ENCODE measurements around the gene CD8A.
A peak's percentile ranks its signal among the peaks of the same experiment; 100 is the strongest.

Gene CD8A

DNA sequence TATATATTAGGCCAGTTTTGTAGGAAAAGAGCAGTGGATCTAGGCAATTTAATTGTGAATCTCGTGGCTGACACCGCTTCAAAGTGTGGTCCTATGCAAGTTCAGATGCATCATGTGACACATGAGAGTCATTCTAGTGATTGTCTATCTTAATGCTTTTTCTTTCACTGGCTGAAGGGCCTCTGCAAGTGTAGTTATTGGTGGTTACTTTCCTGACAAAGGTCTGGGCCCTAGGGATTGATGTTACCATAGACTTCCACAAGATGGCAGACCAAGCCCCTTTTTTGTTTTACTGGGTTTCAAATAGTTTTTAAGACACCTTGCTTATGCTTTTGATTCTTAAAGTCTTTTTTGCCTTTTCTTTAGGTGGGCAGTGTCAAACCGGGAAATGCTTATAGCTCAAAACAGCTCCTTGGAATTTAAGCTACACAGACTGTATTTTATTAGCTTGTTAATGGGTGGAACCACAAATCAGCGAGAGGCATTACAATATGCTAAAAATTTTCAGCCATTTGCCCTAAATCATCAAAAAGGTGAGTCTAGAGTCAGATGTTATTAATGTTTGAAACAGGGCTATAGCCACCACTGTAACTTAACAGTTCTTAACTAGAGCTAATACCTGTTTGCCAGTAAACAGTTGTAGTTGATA lies 25.9 kb downstream of the CD8A start:
- TF ChIP-seq, protein P1, sequence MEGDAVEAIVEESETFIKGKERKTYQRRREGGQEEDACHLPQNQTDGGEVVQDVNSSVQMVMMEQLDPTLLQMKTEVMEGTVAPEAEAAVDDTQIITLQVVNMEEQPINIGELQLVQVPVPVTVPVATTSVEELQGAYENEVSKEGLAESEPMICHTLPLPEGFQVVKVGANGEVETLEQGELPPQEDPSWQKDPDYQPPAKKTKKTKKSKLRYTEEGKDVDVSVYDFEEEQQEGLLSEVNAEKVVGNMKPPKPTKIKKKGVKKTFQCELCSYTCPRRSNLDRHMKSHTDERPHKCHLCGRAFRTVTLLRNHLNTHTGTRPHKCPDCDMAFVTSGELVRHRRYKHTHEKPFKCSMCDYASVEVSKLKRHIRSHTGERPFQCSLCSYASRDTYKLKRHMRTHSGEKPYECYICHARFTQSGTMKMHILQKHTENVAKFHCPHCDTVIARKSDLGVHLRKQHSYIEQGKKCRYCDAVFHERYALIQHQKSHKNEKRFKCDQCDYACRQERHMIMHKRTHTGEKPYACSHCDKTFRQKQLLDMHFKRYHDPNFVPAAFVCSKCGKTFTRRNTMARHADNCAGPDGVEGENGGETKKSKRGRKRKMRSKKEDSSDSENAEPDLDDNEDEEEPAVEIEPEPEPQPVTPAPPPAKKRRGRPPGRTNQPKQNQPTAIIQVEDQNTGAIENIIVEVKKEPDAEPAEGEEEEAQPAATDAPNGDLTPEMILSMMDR (IDR thresholded peaks at IDR 0.05; ENCODE audit: insufficient read depth, low read depth, low read length, missing control alignments), result peak; percentile 76
- no peak overlapping the region for H3K4me3 ChIP-seq (ENCODE audit: low read length)
- peak; percentile 61 for DNase-seq (ENCODE audit: low read depth)

GRCh38 chr2:86760371-86760770 lies 30.3 kb downstream of the CD8A start:
- TF ChIP-seq, protein P1 (IDR thresholded peaks at IDR 0.05; ENCODE audit: insufficient read depth, low read depth, low read length, missing control alignments), result no peak
- DNase-seq (ENCODE audit: low read depth), result no peak
- no peak overlapping the region for H3K4me3 ChIP-seq (ENCODE audit: low read length)

DNA sequence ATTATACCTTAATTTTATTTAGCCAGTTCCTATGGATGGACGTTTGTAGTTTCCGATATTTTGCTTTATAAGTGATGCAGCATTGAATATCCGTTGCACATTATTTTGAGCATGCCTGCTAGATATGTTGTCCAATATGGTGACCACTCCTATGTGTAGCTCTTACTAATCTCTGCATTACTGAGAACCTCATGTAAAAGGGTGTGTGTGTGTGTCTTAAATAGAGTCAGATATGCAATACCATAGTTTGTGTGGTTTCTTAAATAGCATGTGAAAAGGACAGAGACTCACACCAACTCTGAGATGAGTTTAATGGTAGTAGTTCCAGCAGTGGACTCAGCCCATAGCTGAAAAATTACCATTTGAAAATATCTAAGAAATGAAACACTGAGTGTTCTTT lies 32.3 kb downstream of the CD8A start:
- no peak for DNase-seq (ENCODE audit: low read depth)
- TF ChIP-seq, protein P1 (IDR thresholded peaks at IDR 0.05; ENCODE audit: insufficient read depth, low read depth, low read length, missing control alignments), result no peak
- no peak overlapping the region for H3K4me3 ChIP-seq (ENCODE audit: low read length)

- no peak overlapping the region for H3K4me3 ChIP-seq (ENCODE audit: low read length)
- TF ChIP-seq, protein P1 (IDR thresholded peaks at IDR 0.05; ENCODE audit: insufficient read depth, low read depth, low read length, missing control alignments), result no peak
- DNase-seq (ENCODE audit: low read depth), result no peak
These were observed 37.1 kb downstream of the CD8A start for GRCh38 chr2:86753606-86754005.

DNA sequence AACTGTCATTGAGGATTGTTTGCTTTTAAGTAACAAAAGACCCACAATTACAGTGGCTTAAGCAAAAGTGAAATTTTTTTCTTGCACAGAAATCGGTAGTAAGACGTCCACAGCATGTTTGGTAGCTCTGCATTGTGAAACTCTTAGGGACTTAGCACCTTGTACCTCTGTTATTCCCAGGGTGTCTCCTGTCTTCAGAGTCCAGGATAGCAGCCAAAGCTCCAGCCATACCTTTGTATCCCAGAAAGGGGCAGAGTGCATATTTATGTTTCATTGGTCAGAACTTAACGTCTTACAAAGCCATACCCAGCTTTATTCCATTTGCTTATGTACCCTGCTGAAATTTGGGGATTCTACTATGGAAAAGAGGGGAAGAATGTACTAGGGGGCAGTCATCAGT lies 37.8 kb downstream of the CD8A start:
- no peak for DNase-seq (ENCODE audit: low read depth)
- H3K4me3 ChIP-seq (ENCODE audit: low read length), result no peak overlapping the region
- TF ChIP-seq, protein P1 (IDR thresholded peaks at IDR 0.05; ENCODE audit: insufficient read depth, low read depth, low read length, missing control alignments), result no peak

DNA sequence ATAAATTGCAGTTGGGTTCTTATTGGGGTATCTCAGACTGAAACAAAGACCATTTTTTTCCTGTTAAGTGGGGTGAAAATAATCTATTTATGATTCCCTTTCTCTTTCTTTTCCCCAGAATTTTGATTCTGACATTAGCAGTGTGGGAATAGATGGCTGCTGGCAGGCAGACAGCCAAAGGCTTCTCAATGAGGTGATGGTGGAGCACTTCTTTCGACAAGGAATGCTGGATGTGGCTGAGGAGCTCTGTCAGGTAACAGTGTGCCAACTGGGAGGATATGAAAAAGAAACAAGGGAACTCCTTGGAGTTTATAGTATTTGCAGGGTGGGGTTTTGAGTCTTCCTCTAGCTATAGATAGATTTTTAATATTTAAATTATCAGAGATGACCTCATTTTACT lies 38.9 kb downstream of the CD8A start:
- TF ChIP-seq, protein P1 (IDR thresholded peaks at IDR 0.05; ENCODE audit: insufficient read depth, low read depth, low read length, missing control alignments), result no peak
- DNase-seq (ENCODE audit: low read depth), result no peak
- no peak overlapping the region for H3K4me3 ChIP-seq (ENCODE audit: low read length)

GRCh38 chr2:86750240-86750839 lies 40.4 kb downstream of the CD8A start:
- TF ChIP-seq, protein P1 (IDR thresholded peaks at IDR 0.05; ENCODE audit: insufficient read depth, low read depth, low read length, missing control alignments), result no peak
- DNase-seq (ENCODE audit: low read depth), result no peak
- H3K4me3 ChIP-seq (ENCODE audit: low read length), result no peak overlapping the region

Measured in epithelial cell of esophagus (primary cell).